ENCODE measurements around the gene ATP9A. TPM values are rescaled to one million over a fixed set of nuclear protein-coding genes. Genes with fewer than 3 reads are reported as not detected.
A peak's percentile ranks its signal among the peaks of the same experiment; 100 is the strongest.
"Not testable (repeated sequence)": the region's sequence is repeated elsewhere in the genome, so short reads cannot be mapped to it uniquely, and the experiment has no call there.

Gene ATP9A
- total RNA-seq, 4 donors from 2014 or later: 36.1 to 47.4 (median 38.1) TPM

DNA sequence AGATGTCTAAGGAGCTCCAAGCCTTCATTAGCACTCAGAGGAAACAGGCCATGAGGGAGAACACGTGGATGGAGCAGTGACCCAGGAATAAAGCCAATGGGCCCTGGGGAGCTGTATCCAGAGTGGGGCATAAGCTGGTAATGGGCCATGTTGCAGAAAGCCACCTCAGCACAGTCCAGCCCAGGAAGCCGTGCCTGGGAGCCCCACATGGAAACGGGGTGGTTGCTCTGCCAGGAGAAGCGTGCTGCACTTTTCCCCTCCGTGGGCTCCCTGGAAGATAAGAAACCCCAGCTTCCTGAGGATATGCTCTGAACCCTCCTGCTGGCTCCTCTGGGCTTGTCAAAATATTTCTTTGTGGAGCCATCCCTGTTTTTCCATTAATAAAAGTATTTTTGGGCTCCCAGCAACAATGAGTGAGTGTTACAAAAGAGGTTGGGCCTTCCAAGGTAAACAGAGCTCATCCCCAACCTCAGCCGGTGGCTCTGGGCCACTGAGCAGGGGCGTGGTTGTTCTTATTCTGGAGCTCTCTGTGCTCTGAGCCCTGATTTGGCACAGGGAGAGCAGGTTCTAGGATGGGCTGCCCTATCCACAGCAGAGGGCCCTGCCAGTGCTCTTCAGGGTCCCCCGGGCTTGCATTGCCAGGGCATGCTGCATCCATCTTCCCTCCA, 194.5 kb downstream of the ATP9A start:
- H3K27me3 ChIP-seq: no peaks in the 10 kb centered on the region
- peaks cover 0 to 5% (median 0%) of the 10 kb centered on the region in 4 donors for H3K9me3 ChIP-seq
- peak overlapping the region in 2 of 4 donors; percentile 7 to 81 for H3K27ac ChIP-seq
- H3K4me3 ChIP-seq: no peak overlapping the region
- TF ChIP-seq CTCF (IDR thresholded peaks at IDR 0.05) (no peak), EP300 (IDR thresholded peaks at IDR 0.05) (peak; percentile 18 to 68), POLR2A (IDR thresholded peaks at IDR 0.05) (no peak)
- 53 to 58% methylated on average over 8 of the region's 8 CpGs for WGBS, 2 donors
- peaks cover 0 to 29% (median 0%) of the 10 kb centered on the region in 4 donors for H3K4me1 ChIP-seq
- peak; percentile 68 to 82 for DNase-seq (ENCODE audit: low spot score in 2 of 2)
- no peaks in the 10 kb centered on the region for H3K36me3 ChIP-seq

GRCh38 chr20:51571460-51571794, 196.8 kb downstream of the ATP9A start:
- no peak overlapping the region for H3K4me3 ChIP-seq
- peaks cover 0 to 5% (median 0%) of the 10 kb centered on the region in 4 donors for H3K9me3 ChIP-seq
- no peak for DNase-seq (ENCODE audit: low spot score in 2 of 2)
- H3K27me3 ChIP-seq: no peaks in the 10 kb centered on the region
- peak overlapping the region in 1 of 4 donors; percentile 83 for H3K27ac ChIP-seq
- WGBS, 2 donors: 94% methylated on average over 4 of the region's 4 CpGs
- TF ChIP-seq CTCF (IDR thresholded peaks at IDR 0.05) (no peak), EP300 (IDR thresholded peaks at IDR 0.05) (no peak), POLR2A (IDR thresholded peaks at IDR 0.05) (no peak)
- H3K36me3 ChIP-seq: no peaks in the 10 kb centered on the region
- H3K4me1 ChIP-seq: peaks cover 0 to 29% (median 0%) of the 10 kb centered on the region in 4 donors

DNA sequence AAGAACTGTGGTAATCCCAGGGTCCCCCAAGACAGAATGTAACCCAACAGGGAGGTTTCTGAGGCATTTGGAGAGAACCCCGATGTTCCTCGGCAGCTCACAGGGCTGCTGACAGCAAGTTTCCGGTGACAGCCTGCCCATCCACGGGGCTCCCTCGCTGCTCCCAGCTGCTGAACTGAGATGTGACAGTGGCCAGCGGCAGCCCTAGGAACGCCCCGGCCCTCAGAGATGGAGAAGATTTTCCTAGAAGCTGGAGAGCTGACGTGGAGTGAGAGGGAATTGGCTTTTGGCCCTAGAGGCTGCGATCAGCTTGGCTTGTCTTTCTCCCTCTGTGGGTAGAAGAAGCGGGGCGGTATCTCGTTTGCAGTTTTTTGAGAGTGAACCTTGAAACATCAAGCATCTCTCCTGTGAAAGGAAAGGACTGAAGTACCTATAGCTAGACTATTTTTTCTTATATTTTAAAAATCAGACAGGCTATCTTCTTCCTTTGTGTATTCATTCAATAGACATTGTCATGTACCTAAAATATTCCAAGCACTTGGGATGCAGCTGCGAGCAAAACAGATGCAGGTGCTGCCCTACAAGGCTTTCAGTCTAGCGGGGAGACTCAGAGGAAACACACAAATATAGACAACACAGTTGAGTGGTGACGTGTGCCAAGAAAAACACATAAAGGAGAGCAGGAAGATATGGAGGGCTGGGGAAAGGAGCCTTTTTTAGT, 197.3 kb downstream of the ATP9A start:
- peak overlapping the region; percentile 35 to 83 (median 50) for H3K27ac ChIP-seq
- WGBS, 2 donors: 30 to 35% methylated on average over 16 of the region's 16 CpGs
- peaks cover 0 to 5% (median 0%) of the 10 kb centered on the region in 4 donors for H3K9me3 ChIP-seq
- peak in 1 of 2 donors; percentile 37 for DNase-seq (ENCODE audit: low spot score in 2 of 2)
- H3K4me3 ChIP-seq: no peak overlapping the region
- H3K36me3 ChIP-seq: no peaks in the 10 kb centered on the region
- H3K27me3 ChIP-seq: no peaks in the 10 kb centered on the region
- peaks cover 0 to 34% (median 2%) of the 10 kb centered on the region in 4 donors for H3K4me1 ChIP-seq
- TF ChIP-seq POLR2A (IDR thresholded peaks at IDR 0.05) (no peak), EP300 (IDR thresholded peaks at IDR 0.05) (peak in 1 of 2 donors; percentile 1)

- TF ChIP-seq EP300 (IDR thresholded peaks at IDR 0.05) (peak in 1 of 2 donors; percentile 40), POLR2A (IDR thresholded peaks at IDR 0.05) (no peak)
- Histone ChIP-seq H3K4me1 (peaks cover 0 to 42% (median 5%) of the 10 kb centered on the region in 4 donors), H3K27ac (peak overlapping the region; percentile 35 to 83 (median 50)), H3K36me3 (no peaks in the 10 kb centered on the region), H3K4me3 (no peak overlapping the region), H3K9me3 (peaks cover 0 to 5% (median 0%) of the 10 kb centered on the region in 4 donors), H3K27me3 (no peaks in the 10 kb centered on the region)
- peak in 1 of 2 donors; percentile 38 for DNase-seq (ENCODE audit: low spot score in 2 of 2)
- 54 to 67% methylated on average over 25 of the region's 25 CpGs for WGBS, 2 donors
These were observed 198.1 kb downstream of the ATP9A start for GRCh38 chr20:51569815-51570738.

GRCh38 chr20:51568533-51568932, 199.7 kb downstream of the ATP9A start:
- not testable (repeated sequence) for H3K9me3 ChIP-seq; H3K4me3 ChIP-seq; DNase-seq (ENCODE audit: low spot score in 2 of 2); H3K27ac ChIP-seq; H3K36me3 ChIP-seq; H3K27me3 ChIP-seq
- WGBS, 2 donors: 73 to 80% methylated on average over 3 of the region's 3 CpGs
- peaks cover 0 to 55% (median 11%) of the 10 kb centered on the region in 4 donors for H3K4me1 ChIP-seq

- H3K27ac ChIP-seq: no peak overlapping the region
- H3K36me3 ChIP-seq: no peaks in the 10 kb centered on the region
- TF ChIP-seq POLR2A (IDR thresholded peaks at IDR 0.05): no peak
- no peak for TF ChIP-seq EP300 (IDR thresholded peaks at IDR 0.05)
- H3K27me3 ChIP-seq: no peaks in the 10 kb centered on the region
- no peaks in the 10 kb centered on the region for H3K9me3 ChIP-seq
- peaks cover 0 to 56% (median 18%) of the 10 kb centered on the region in 4 donors for H3K4me1 ChIP-seq
- WGBS, 2 donors: 82 to 87% methylated on average over 5 of the region's 5 CpGs
- H3K4me3 ChIP-seq: no peak overlapping the region
- no peak for DNase-seq (ENCODE audit: low spot score in 2 of 2)
These were observed 200.6 kb downstream of the ATP9A start for GRCh38 chr20:51567622-51568021.

All from tibial nerve (tissue), 4 donors.